IMR-90 (cell line): ENCODE data around the gene ACOT9.

Source experiments
- BHLHE40 ChIP-seq: fragments of 150-350 bp; IDR thresholded peaks from 2 replicates; pipeline ENCODE4 v1.6.1; 2016; ENCODE audit warnings: mild to moderate bottlenecking, low read depth, low read length
- CTCF ChIP-seq: conservative IDR thresholded peaks from 2 replicates; pipeline ENCODE4 v1.5.1; 2012; ENCODE audit warnings: mild to moderate bottlenecking, low read depth, low read length, improper control_type of control experiment
- NFE2L2 ChIP-seq: fragments of 150-350 bp; IDR thresholded peaks from 2 replicates; pipeline ENCODE4 v1.6.1; 2016; ENCODE audit warnings: low read depth, mild to moderate bottlenecking, low read length
- POLR2A ChIP-seq: IDR thresholded peaks from 2 replicates; pipeline ENCODE4 v1.6.1; 2012; ENCODE audit warnings: mild to moderate bottlenecking, low read depth, low read length
- SMC3 ChIP-seq: fragments of 150-350 bp; IDR thresholded peaks from 2 replicates; pipeline ENCODE4 v1.6.1; 2016; ENCODE audit warnings: low read depth, mild to moderate bottlenecking, antibody characterized with exemption, low read length, moderate library complexity

DNA sequence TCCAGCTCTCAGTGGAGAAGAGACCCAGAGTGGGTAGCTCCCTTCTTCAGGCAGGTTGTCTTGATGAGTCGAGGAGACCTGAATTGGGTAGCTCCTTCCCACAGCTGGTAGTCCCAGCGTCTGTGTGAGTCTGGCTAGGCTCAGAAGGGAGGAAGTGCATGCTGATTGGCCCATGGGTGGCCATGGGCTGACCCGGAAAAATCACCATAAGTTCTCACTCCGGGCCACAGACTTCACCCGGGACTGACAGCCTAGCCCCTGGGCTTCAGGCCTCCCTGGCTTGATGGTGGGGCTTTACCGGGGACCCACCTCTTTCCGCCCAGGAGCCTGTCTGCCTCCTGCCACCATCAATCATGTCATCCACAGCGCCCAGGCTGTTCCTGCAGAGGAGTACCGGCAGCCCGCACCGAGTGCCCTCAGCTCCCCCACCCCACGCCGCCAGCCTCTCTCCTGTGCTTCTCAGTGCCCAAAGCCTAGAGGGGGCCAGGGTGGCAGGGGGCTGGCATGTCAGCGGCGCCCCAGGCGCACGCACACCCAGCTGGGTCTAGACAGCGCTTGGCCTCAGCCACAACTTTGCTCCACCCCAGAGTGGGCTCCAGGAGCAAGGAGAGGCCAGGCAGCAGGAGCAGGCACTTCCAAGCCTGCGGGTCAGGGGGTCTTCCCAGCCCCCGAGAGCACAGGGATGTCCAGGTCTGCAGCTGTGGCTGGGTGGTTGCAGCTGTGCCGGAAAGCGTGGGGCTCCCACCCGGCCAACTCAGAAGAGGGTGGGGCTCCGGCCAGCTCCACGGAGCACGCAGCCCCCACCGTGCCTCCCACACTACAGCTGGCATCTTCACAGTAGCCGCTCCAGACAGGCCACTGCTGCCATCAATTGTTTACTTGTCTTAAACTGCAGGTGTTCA, 23.8 kb upstream of the ACOT9 start:
- TF ChIP-seq CTCF (no peak), SMC3 (no peak), POLR2A (no peak), BHLHE40 (no peak), NFE2L2 (no peak)
